Measurements from ENCODE around the gene UTP25. TPM values are rescaled to one million over a fixed set of nuclear protein-coding genes. Genes with fewer than 3 reads are reported as not detected.
"Not testable (repeated sequence)": the region's sequence is repeated elsewhere in the genome, so short reads cannot be mapped to it uniquely, and the experiment has no call there.

Gene UTP25
- total RNA-seq, 2 experiments from 2014 or later = 10.5 to 12.8 TPM

DNA sequence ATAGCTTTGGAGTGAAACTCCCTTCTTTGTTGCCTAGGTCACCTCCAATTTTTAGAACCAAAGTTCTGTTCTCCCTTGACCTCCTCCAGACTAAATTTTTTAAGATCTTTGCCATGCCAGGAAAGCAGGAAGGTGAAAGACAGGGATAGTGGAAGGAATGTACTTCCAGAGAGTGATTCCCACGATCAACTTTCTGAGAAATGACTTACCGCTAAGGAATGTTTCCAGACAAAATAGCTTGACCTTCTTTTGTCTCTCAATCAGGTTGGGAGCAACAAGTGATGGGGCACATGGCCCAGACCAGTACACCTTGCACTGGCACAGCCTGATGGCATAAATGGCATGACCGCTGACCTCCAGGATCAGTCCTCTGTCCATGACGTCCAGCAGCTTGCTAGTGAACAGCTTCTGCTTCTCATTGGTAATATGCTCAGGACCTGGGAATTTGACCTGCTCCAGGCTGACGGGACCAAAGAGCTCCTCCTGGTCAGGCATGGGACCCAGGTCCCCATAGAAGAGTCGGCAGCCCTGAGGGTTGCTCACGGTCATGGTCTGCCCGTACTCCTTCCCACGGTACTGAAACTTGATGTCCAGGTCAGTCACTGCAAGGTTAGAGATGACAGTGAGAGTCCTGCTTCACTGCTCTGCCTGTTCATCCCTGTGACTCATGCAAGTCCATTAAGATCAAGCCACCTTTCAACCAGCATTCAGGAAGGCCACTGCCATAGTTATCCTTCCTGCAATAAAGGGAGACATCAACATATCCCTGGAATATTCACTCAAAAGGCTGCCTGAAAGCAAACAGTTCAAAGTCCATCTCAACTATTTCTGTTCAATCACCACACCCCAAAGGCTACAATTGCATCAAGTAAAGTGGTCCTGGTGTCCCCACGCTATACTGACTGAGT lies 37.2 kb upstream of the UTP25 start:
- intact Hi-C loops (cut with micrococcal nuclease; ENCODE audit: unreplicated experiment) = no loop called here
- TF ChIP-seq, protein P1, sequence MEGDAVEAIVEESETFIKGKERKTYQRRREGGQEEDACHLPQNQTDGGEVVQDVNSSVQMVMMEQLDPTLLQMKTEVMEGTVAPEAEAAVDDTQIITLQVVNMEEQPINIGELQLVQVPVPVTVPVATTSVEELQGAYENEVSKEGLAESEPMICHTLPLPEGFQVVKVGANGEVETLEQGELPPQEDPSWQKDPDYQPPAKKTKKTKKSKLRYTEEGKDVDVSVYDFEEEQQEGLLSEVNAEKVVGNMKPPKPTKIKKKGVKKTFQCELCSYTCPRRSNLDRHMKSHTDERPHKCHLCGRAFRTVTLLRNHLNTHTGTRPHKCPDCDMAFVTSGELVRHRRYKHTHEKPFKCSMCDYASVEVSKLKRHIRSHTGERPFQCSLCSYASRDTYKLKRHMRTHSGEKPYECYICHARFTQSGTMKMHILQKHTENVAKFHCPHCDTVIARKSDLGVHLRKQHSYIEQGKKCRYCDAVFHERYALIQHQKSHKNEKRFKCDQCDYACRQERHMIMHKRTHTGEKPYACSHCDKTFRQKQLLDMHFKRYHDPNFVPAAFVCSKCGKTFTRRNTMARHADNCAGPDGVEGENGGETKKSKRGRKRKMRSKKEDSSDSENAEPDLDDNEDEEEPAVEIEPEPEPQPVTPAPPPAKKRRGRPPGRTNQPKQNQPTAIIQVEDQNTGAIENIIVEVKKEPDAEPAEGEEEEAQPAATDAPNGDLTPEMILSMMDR (conservative IDR thresholded peaks at IDR 0.05; ENCODE audit: low read length) = no peak
- TF ChIP-seq EZH2phosphoT487 (IDR thresholded peaks at IDR 0.05; ENCODE audit: borderline replicate concordance, low read depth, low read length) = no peak
- no peaks in the 10 kb centered on the region for H3K36me3 ChIP-seq (ENCODE audit: insufficient read depth, low read length)
- CTCF ChIA-PET (ENCODE audit: unreplicated experiment) = no interaction called here
- H4K20me1 ChIP-seq (ENCODE audit: insufficient read depth, low read length) = no peaks in the 10 kb centered on the region
- no peak overlapping the region for H3K4me3 ChIP-seq (ENCODE audit: low read depth, low read length, poor library complexity, severe bottlenecking)
- H3K9me2 ChIP-seq (ENCODE audit: insufficient read depth, low read length) = no peaks in the 10 kb centered on the region
- no peaks in the 10 kb centered on the region for H3K9me3 ChIP-seq (ENCODE audit: low read length)
- no peak overlapping the region for H3K27ac ChIP-seq (ENCODE audit: low read depth, low read length, poor library complexity, severe bottlenecking)
- no peak for DNase-seq (ENCODE audit: low spot score)
- H3K4me1 ChIP-seq (ENCODE audit: insufficient read depth, low read length, poor library complexity, severe bottlenecking) = no peaks in the 10 kb centered on the region
- POLR2A ChIA-PET = no interaction called here
- BruUV-seq (replicated peaks) = no TSS peak
- no peak overlapping the region for H2AFZ ChIP-seq (ENCODE audit: low read length)
- H3K79me2 ChIP-seq (ENCODE audit: insufficient read depth, low read depth, low read length) = no peaks in the 10 kb centered on the region
- H3K4me2 ChIP-seq (ENCODE audit: low read length) = no peak overlapping the region

DNA sequence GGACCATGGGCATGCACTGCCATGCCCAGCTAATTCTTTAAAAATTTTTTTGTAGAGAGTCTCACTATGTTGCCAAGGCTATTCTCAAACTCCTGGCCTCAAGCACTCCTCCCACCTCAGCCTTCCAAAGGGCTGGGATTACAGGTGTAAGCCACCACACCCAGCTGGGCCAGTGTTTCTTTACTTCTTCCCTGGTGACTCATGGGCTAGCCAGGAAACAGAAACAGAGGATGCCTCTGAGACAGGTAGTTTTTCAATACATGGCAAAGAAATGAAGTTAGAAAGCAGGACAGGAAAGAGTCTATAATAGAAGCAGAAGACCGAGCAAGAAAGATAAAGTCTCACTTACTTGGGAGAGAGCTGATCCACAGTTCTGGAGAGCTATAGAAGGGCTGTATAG lies 35.9 kb upstream of the UTP25 start:
- DNase-seq (ENCODE audit: low spot score) = no peak
- no peaks in the 10 kb centered on the region for H3K79me2 ChIP-seq (ENCODE audit: insufficient read depth, low read depth, low read length)
- H3K27ac ChIP-seq (ENCODE audit: low read depth, low read length, poor library complexity, severe bottlenecking) = no peak overlapping the region
- CTCF ChIA-PET (ENCODE audit: unreplicated experiment) = no interaction called here
- H2AFZ ChIP-seq (ENCODE audit: low read length) = no peak overlapping the region
- TF ChIP-seq, protein P1 (conservative IDR thresholded peaks at IDR 0.05; ENCODE audit: low read length) = no peak
- no peaks in the 10 kb centered on the region for H4K20me1 ChIP-seq (ENCODE audit: insufficient read depth, low read length)
- no peaks in the 10 kb centered on the region for H3K9me3 ChIP-seq (ENCODE audit: low read length)
- POLR2A ChIA-PET = no interaction called here
- no peaks in the 10 kb centered on the region for H3K4me1 ChIP-seq (ENCODE audit: insufficient read depth, low read length, poor library complexity, severe bottlenecking)
- BruUV-seq (replicated peaks) = no TSS peak
- no peak overlapping the region for H3K4me3 ChIP-seq (ENCODE audit: low read depth, low read length, poor library complexity, severe bottlenecking)
- no peaks in the 10 kb centered on the region for H3K36me3 ChIP-seq (ENCODE audit: insufficient read depth, low read length)
- H3K4me2 ChIP-seq (ENCODE audit: low read length) = no peak overlapping the region
- H3K9me2 ChIP-seq (ENCODE audit: insufficient read depth, low read length) = no peaks in the 10 kb centered on the region
- intact Hi-C loops (cut with micrococcal nuclease; ENCODE audit: unreplicated experiment) = no loop called here

DNA sequence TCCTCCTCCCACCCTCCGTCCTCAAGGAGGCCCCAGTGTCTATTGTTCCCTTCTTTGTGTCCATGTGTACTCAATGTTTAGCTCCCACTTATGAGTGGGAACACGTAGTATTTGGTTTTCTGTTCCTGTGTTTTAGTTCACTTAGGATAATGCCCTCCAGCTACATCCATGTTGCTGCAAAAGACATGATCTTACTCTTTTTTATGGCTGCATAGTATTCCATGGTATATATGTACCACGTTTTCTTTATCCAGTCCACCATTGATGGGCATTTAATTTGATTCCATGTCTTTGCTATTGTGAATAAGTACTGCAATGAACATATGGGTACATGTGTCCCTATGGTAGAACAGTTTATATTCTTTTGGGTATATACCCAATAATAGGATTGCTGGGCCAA lies 34.1 kb upstream of the UTP25 start:
- H2AFZ ChIP-seq (ENCODE audit: low read length); H3K27ac ChIP-seq (ENCODE audit: low read depth, low read length, poor library complexity, severe bottlenecking); H4K20me1 ChIP-seq (ENCODE audit: insufficient read depth, low read length); H3K4me1 ChIP-seq (ENCODE audit: insufficient read depth, low read length, poor library complexity, severe bottlenecking); CTCF ChIA-PET (ENCODE audit: unreplicated experiment); H3K9me2 ChIP-seq (ENCODE audit: insufficient read depth, low read length); DNase-seq (ENCODE audit: low spot score); H3K4me2 ChIP-seq (ENCODE audit: low read length); H3K79me2 ChIP-seq (ENCODE audit: insufficient read depth, low read depth, low read length); BruUV-seq (replicated peaks); H3K4me3 ChIP-seq (ENCODE audit: low read depth, low read length, poor library complexity, severe bottlenecking); H3K36me3 ChIP-seq (ENCODE audit: insufficient read depth, low read length); H3K9me3 ChIP-seq (ENCODE audit: low read length); intact Hi-C loops (cut with micrococcal nuclease; ENCODE audit: unreplicated experiment): not testable (repeated sequence)
- POLR2A ChIA-PET = interaction anchor here (0.6 to 0.7 kb wide), 2 partner anchors 8 to 281 kb away, joined by 4 read pairs; no protein-coding TSS in a partner anchor
